ENCODE results near the gene ARHGAP15. TPM values are rescaled to one million over a fixed set of nuclear protein-coding genes. Genes with fewer than 3 reads are reported as not detected.

The ARHGAP15 gene
- total RNA-seq, 1 experiment from 2014 or later, result not detected

GRCh38 chr2:143258126-143258892, 129.1 kb downstream of the ARHGAP15 start:
- H3K9me3 ChIP-seq (replicated peaks), result no peaks in the 10 kb centered on the region
- no peaks in the 10 kb centered on the region for H3K27me3 ChIP-seq (replicated peaks)
- H3K27ac ChIP-seq, result no peak overlapping the region
- H3K4me1 ChIP-seq (replicated peaks), result no peaks in the 10 kb centered on the region
- H3K36me3 ChIP-seq, result no peaks in the 10 kb centered on the region
- DNase-seq (ENCODE audit: low read depth in 1 of 2, low spot score in 2 of 2), result no peak
- H3K4me3 ChIP-seq, result no peak overlapping the region

- no peaks in the 10 kb centered on the region for H3K4me1 ChIP-seq (replicated peaks)
- no peaks in the 10 kb centered on the region for H3K36me3 ChIP-seq
- H3K27ac ChIP-seq, result no peak overlapping the region
- DNase-seq (ENCODE audit: low read depth in 1 of 2, low spot score in 2 of 2), result peak in 1 of 2 experiments; percentile 42
- no peaks in the 10 kb centered on the region for H3K27me3 ChIP-seq (replicated peaks)
- no peak overlapping the region for H3K4me3 ChIP-seq
- H3K9me3 ChIP-seq (replicated peaks), result no peaks in the 10 kb centered on the region
Measured at GRCh38 chr2:143259368-143259958, 130.2 kb downstream of the ARHGAP15 start.

- no peak for DNase-seq (ENCODE audit: low read depth in 1 of 2, low spot score in 2 of 2)
- Histone ChIP-seq H3K27me3 (replicated peaks) (no peaks in the 10 kb centered on the region), H3K36me3 (no peaks in the 10 kb centered on the region), H3K9me3 (replicated peaks) (no peaks in the 10 kb centered on the region), H3K4me3 (no peak overlapping the region), H3K27ac (no peak overlapping the region), H3K4me1 (replicated peaks) (no peaks in the 10 kb centered on the region)
Measured at GRCh38 chr2:143261986-143262385, 132.8 kb downstream of the ARHGAP15 start.

DNA sequence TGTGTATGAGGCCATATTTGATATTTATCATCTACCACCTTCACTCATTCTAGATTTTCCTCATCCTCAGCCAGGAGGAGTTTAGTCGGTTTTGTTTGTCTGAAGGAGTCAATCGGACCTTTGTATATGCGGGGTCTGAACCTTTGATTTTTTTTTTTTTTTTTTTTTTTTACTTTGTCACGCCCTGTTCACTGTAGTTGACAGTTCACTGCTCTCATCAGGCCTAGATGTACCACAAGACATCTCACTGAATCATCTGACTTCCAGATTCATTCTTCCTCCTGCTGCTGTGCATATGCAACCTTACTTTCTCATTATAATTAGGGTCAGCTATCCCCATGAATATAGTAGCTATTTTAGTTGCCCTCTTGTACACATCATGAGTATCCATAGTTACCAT, 133.2 kb downstream of the ARHGAP15 start:
- no peaks in the 10 kb centered on the region for H3K9me3 ChIP-seq (replicated peaks)

GRCh38 chr2:143263066-143263625, 133.9 kb downstream of the ARHGAP15 start:
- Histone ChIP-seq H3K4me1 (replicated peaks) (no peaks in the 10 kb centered on the region), H3K27me3 (replicated peaks) (no peaks in the 10 kb centered on the region), H3K36me3 (no peaks in the 10 kb centered on the region), H3K9me3 (replicated peaks) (no peaks in the 10 kb centered on the region), H3K4me3 (no peak overlapping the region), H3K27ac (no peak overlapping the region)
- no peak for DNase-seq (ENCODE audit: low read depth in 1 of 2, low spot score in 2 of 2)

More for the DNA sequence above, 133.2 kb downstream of the ARHGAP15 start:
- Histone ChIP-seq H3K27ac (no peak overlapping the region), H3K27me3 (replicated peaks) (no peaks in the 10 kb centered on the region), H3K4me3 (no peak overlapping the region), H3K4me1 (replicated peaks) (no peaks in the 10 kb centered on the region), H3K36me3 (no peaks in the 10 kb centered on the region)
- DNase-seq (ENCODE audit: low read depth in 1 of 2, low spot score in 2 of 2), result no peak

GRCh38 chr2:143264851-143265250, 135.6 kb downstream of the ARHGAP15 start:
- H3K27ac ChIP-seq, result no peak overlapping the region
- no peaks in the 10 kb centered on the region for H3K4me1 ChIP-seq (replicated peaks)
- no peaks in the 10 kb centered on the region for H3K27me3 ChIP-seq (replicated peaks)
- H3K36me3 ChIP-seq, result no peaks in the 10 kb centered on the region
- DNase-seq (ENCODE audit: low read depth in 1 of 2, low spot score in 2 of 2), result no peak
- no peaks in the 10 kb centered on the region for H3K9me3 ChIP-seq (replicated peaks)
- H3K4me3 ChIP-seq, result no peak overlapping the region

DNA sequence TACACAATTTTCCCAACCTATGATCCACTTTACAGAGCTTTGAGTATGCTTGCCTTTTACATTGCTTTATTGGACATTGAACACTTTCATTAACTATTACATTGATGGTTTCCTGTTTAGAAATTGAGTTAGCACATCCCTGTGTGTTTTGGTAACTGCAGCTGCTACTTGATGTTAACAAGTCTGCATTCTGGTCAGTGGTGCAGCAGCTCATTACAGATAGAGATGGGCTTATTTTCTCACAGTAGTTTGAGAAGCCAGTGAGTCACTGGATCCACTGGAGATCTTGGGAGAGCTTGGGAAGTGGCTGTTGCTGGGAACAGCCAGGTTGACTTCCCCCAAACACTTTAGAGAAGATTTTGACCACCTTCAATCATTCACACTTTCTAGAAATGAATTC, 150.5 kb downstream of the ARHGAP15 start:
- Histone ChIP-seq H3K9me3 (replicated peaks) (no peaks in the 10 kb centered on the region), H3K4me1 (replicated peaks) (no peaks in the 10 kb centered on the region), H3K27ac (no peak overlapping the region), H3K36me3 (no peaks in the 10 kb centered on the region), H3K4me3 (no peak overlapping the region), H3K27me3 (replicated peaks) (no peaks in the 10 kb centered on the region)
- no peak for DNase-seq (ENCODE audit: low read depth in 1 of 2, low spot score in 2 of 2)

GRCh38 chr2:143280097-143280757, 151.0 kb downstream of the ARHGAP15 start:
- DNase-seq (ENCODE audit: low read depth in 1 of 2, low spot score in 2 of 2), result no peak
- Histone ChIP-seq H3K4me3 (no peak overlapping the region), H3K4me1 (replicated peaks) (no peaks in the 10 kb centered on the region), H3K9me3 (replicated peaks) (no peaks in the 10 kb centered on the region), H3K27me3 (replicated peaks) (no peaks in the 10 kb centered on the region), H3K36me3 (no peaks in the 10 kb centered on the region), H3K27ac (no peak overlapping the region)

GRCh38 chr2:143282684-143283083, 153.5 kb downstream of the ARHGAP15 start:
- no peaks in the 10 kb centered on the region for H3K4me1 ChIP-seq (replicated peaks)
- DNase-seq (ENCODE audit: low read depth in 1 of 2, low spot score in 2 of 2), result no peak
- no peaks in the 10 kb centered on the region for H3K36me3 ChIP-seq
- H3K9me3 ChIP-seq (replicated peaks), result no peaks in the 10 kb centered on the region
- no peak overlapping the region for H3K27ac ChIP-seq
- H3K4me3 ChIP-seq, result no peak overlapping the region
- no peaks in the 10 kb centered on the region for H3K27me3 ChIP-seq (replicated peaks)

DNA sequence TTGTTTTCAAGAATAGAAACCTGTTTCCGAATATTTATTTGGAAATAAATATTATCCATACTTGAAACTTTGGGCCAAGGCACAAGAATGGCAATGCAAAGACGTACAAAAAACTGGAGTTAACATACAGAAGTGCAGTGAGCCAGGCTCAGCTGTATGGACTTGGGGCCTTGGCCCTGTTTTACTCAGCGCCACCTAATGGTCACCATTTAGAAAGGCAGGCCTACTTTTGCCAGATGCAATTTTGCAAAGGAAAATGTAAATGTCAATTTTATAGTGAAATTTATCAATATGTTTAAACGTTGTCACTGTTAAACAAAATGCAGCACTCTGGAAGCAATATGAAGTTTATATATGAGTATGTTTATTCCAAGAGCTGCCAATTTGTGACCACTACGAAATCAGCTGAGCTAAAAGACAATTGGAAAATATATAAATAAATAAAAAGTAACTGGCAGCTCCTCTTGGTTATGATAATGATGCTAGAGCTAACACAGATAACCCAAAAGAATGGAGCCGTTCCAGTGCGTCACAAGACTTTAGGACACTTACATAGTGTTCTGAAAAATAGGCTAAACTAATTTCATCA, 155.0 kb downstream of the ARHGAP15 start:
- Histone ChIP-seq H3K4me3 (no peak overlapping the region), H3K27ac (no peak overlapping the region), H3K9me3 (replicated peaks) (no peaks in the 10 kb centered on the region), H3K27me3 (replicated peaks) (no peaks in the 10 kb centered on the region), H3K36me3 (no peaks in the 10 kb centered on the region), H3K4me1 (replicated peaks) (no peaks in the 10 kb centered on the region)
- no peak for DNase-seq (ENCODE audit: low read depth in 1 of 2, low spot score in 2 of 2)

DNA sequence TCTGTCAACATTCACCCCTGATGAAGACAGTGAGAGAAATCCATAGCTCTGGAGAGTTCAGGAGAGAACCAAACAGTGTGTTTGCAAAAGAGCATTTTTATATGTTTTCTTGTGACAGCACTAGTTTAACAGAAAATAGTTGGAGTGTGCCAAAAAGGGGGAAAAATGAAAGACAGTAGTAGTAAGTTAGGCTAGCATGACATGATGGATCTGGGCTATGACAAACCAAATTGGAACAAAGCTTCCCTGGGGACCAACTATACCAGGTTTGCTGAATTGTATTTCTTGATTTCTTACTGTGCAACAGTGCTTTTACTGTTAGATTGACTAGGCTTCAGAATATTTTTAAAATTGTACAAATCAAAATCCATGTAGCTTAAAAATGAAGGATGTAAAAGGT, 159.8 kb downstream of the ARHGAP15 start:
- no peaks in the 10 kb centered on the region for H3K9me3 ChIP-seq (replicated peaks)
- H3K27me3 ChIP-seq (replicated peaks), result no peaks in the 10 kb centered on the region; the same call in 1 of the 2 replicates
- H3K36me3 ChIP-seq, result no peaks in the 10 kb centered on the region
- H3K4me3 ChIP-seq, result no peak overlapping the region
- H3K27ac ChIP-seq, result no peak overlapping the region
- no peak for DNase-seq (ENCODE audit: low read depth in 1 of 2, low spot score in 2 of 2)
- no peaks in the 10 kb centered on the region for H3K4me1 ChIP-seq (replicated peaks)

GRCh38 chr2:143290221-143290620, 161.0 kb downstream of the ARHGAP15 start:
- no peaks in the 10 kb centered on the region for H3K9me3 ChIP-seq (replicated peaks)
- no peaks in the 10 kb centered on the region; the same call in 1 of the 2 replicates for H3K27me3 ChIP-seq (replicated peaks)
- H3K4me3 ChIP-seq, result no peak overlapping the region
- H3K27ac ChIP-seq, result no peak overlapping the region
- no peaks in the 10 kb centered on the region for H3K36me3 ChIP-seq
- DNase-seq (ENCODE audit: low read depth in 1 of 2, low spot score in 2 of 2), result no peak
- H3K4me1 ChIP-seq (replicated peaks), result no peaks in the 10 kb centered on the region

DNA sequence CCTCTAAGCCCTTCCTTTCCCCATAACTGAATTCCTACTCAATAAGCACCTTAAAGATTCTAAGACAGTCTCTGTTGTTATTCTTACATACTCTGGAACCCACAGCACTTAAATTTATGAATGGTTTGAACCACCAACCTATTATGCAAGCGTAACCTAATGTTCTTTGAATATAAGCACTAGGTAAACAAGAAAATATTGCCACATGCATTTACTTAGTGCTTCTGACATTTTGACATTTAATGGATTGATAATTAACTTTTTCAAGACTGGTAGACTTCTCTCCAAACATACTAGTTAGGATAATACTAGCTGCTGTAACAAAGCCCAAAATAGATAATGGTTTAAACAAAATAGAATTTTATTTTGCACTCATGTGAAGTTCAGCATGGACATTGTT, 164.8 kb downstream of the ARHGAP15 start:
- no peaks in the 10 kb centered on the region; the same call in 1 of the 2 replicates for H3K27me3 ChIP-seq (replicated peaks)

More for the DNA sequence above, 164.8 kb downstream of the ARHGAP15 start:
- Histone ChIP-seq H3K36me3 (no peaks in the 10 kb centered on the region), H3K27ac (no peak overlapping the region), H3K4me3 (no peak overlapping the region), H3K4me1 (replicated peaks) (no peaks in the 10 kb centered on the region), H3K9me3 (replicated peaks) (no peaks in the 10 kb centered on the region)
- DNase-seq (ENCODE audit: low read depth in 1 of 2, low spot score in 2 of 2), result no peak
